Neuron (in vitro differentiated cells): ENCODE results near the gene LRIG1.
"Not testable (repeated sequence)": the region's sequence is repeated elsewhere in the genome, so short reads cannot be mapped to it uniquely, and the experiment has no call there.

Experiments used
- H2AFZ ChIP-seq: one replicate; pipeline ENCODE4 v1.6.1; 2013; ENCODE audit warnings: low read depth, mild to moderate bottlenecking, inconsistent platforms, low read length, moderate library complexity
- H3K27me3 ChIP-seq: one replicate; pipeline ENCODE4 v1.6.1; 2013; ENCODE audit warnings: low read length; ENCODE audit not compliant: insufficient read depth
- H3K36me3 ChIP-seq: one replicate; pipeline ENCODE4 v1.6.1; 2013; ENCODE audit warnings: low read length; ENCODE audit not compliant: insufficient read depth
- H3K4me1 ChIP-seq: one replicate; pipeline ENCODE4 v1.6.1; 2013; ENCODE audit warnings: low read length; ENCODE audit not compliant: insufficient read depth
- H3K4me3 ChIP-seq: 2 replicates; pipeline ENCODE4 v1.5.1; 2013; ENCODE audit warnings: mild to moderate bottlenecking, low read length, moderate library complexity
- H3K9me3 ChIP-seq: one replicate; pipeline ENCODE4 v1.6.1; 2013; ENCODE audit warnings: low read length

The LRIG1 gene

DNA sequence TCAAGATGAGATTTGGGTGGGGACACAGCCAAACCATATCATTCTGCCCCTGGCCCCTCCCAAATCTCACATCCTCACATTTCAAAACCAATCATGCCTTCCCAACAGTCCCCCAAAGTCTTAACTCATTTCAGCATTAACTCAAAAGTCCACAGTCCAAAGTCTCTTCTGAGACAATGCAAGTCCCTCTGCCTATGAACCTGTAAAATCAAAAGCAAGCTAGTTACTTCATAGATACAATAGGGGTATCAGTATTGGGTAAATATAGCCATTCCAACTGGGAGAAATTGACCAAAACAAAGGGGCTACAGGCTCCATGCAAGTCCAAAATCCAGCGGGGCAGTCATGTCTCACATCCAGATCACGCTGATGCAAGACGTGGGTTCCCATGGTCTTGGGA lies 79.7 kb downstream of the LRIG1 start:
- H3K4me3 ChIP-seq, H2AFZ ChIP-seq, H3K27me3 ChIP-seq: not testable (repeated sequence)
- Histone ChIP-seq H3K36me3 (peaks cover 25% of the 10 kb centered on the region), H3K4me1 (peaks cover 22% of the 10 kb centered on the region), H3K9me3 (peaks cover 21% of the 10 kb centered on the region)

- Histone ChIP-seq H3K9me3 (peaks cover 19% of the 10 kb centered on the region), H3K36me3 (peaks cover 41% of the 10 kb centered on the region), H3K4me1 (peaks cover 22% of the 10 kb centered on the region), H3K27me3 (no peaks in the 10 kb centered on the region), H3K4me3 (peak overlapping the region; percentile 4), H2AFZ (no peak overlapping the region)
Measured at GRCh38 chr3:66419036-66419435, 81.8 kb downstream of the LRIG1 start.

DNA sequence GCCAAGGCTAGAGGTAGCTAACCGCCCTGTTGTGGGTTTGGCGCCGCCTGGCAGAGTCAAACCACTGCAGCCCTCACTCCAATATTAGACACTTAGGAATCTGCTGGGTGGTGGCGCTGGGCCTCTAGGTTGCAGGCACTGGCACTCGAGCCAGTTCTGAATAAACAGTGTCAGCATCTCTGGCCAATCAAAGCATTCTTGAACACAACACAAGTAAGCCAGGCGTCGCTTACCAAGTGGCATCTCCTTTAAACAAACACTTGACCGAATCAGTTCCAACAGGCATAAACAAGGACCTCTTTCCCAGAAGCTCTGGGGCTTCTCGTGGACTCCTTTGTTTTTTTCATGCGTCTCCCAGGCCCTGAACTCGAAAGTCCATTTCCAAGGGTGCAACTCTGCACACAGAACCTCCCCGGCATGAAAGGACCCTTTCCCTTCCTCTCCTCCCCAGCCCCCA lies 82.3 kb downstream of the LRIG1 start:
- H3K4me3 ChIP-seq, result peak overlapping the region; percentile 4
- H3K4me1 ChIP-seq, result peaks cover 22% of the 10 kb centered on the region
- no peaks in the 10 kb centered on the region for H3K27me3 ChIP-seq
- peaks cover 40% of the 10 kb centered on the region for H3K36me3 ChIP-seq
- H2AFZ ChIP-seq, result no peak overlapping the region
- H3K9me3 ChIP-seq, result peaks cover 13% of the 10 kb centered on the region

GRCh38 chr3:66416556-66417304 lies 84.1 kb downstream of the LRIG1 start:
- Histone ChIP-seq H3K9me3 (peaks cover 9% of the 10 kb centered on the region), H3K36me3 (peaks cover 57% of the 10 kb centered on the region), H3K4me3 (no peak overlapping the region), H2AFZ (no peak overlapping the region), H3K4me1 (peaks cover 22% of the 10 kb centered on the region), H3K27me3 (no peaks in the 10 kb centered on the region)

GRCh38 chr3:66415867-66416428 lies 84.9 kb downstream of the LRIG1 start:
- Histone ChIP-seq H3K36me3 (peaks cover 63% of the 10 kb centered on the region), H2AFZ (no peak overlapping the region), H3K27me3 (no peaks in the 10 kb centered on the region), H3K4me3 (no peak overlapping the region), H3K4me1 (peaks cover 22% of the 10 kb centered on the region), H3K9me3 (peaks cover 6% of the 10 kb centered on the region)

- H3K4me1 ChIP-seq, result peaks cover 22% of the 10 kb centered on the region
- peaks cover 66% of the 10 kb centered on the region for H3K36me3 ChIP-seq
Measured at GRCh38 chr3:66414846-66415245, 86.0 kb downstream of the LRIG1 start.

DNA sequence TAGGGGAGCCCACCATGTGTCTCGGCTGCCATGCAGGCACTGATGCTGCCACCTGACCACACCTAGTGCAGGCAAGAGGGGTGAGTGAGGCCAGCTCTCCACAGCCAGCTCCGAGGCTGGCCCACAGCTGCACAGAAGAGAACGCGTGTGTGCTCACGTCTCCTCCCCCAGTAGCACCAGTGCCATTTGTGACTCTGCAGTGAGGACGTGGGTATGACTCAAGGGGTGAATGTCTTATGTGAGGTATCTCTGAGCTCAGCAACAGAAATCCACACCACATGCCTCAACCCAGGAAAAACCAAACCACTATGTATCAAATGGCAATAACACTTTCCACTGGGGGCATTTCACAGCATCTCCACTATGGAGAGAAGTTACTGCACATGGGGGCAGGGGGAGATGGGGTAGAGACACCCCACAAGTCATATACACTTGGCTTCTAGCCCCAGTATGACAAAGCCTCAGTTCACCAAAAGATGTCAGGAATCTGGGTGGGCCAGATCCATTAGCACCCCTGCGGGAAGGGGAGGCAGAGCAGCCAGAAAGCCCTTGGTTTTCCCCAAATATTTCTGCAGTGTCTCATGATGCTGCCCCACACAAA lies 87.6 kb downstream of the LRIG1 start:
- H3K4me1 ChIP-seq, result peaks cover 8% of the 10 kb centered on the region
- H3K36me3 ChIP-seq, result peaks cover 80% of the 10 kb centered on the region
- H3K27me3 ChIP-seq, result no peaks in the 10 kb centered on the region
- no peaks in the 10 kb centered on the region for H3K9me3 ChIP-seq
- no peak overlapping the region for H3K4me3 ChIP-seq
- no peak overlapping the region for H2AFZ ChIP-seq

More at GRCh38 chr3:66414846-66415245, 86.0 kb downstream of the LRIG1 start:
- Histone ChIP-seq H2AFZ (no peak overlapping the region), H3K4me3 (no peak overlapping the region), H3K9me3 (no peaks in the 10 kb centered on the region), H3K27me3 (no peaks in the 10 kb centered on the region)

DNA sequence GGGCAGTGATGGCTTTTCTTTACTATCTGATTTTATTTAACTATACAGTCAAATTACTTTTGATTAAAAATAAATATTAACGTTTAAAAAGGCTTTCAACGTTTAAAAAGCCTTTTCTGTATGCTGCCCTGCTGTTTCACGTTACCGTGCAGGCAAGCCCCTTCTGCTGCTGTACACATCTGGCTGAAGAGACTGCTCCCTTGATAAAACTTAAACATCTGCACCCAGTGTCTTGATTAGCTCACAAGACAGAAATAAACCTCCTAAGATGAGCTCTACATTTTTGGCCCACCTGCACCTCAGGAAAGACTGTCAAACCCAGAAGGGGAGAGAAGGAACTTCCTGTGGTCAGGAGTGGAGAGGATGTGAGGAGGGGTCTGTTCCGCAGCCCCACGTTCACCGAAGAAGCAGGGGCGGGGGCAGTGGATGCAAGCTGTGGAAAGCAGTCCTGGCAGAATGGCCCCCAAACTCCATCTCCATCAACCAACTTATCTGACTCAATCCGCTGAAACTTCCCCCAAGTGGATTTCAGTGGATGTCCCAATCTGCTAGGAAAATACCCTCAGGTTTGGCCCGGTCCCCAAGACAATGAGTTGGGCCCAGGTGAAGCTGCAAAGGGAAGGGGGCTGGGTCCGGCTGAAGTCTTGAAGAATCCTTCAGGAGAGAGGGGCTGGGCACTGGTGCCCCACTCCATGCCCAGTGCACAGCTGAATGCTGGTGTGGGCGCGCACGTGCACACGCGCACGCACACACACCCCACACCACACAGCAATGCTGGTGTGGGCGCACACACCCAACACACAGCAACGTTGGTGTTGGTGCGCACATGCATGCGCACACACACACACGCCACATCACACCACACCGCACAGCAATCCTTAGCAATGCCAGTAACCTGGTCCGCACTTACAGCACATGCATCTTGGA lies 88.6 kb downstream of the LRIG1 start:
- Histone ChIP-seq H3K27me3 (no peaks in the 10 kb centered on the region), H3K36me3 (peaks cover 91% of the 10 kb centered on the region), H3K4me1 (no peaks in the 10 kb centered on the region), H3K4me3 (no peak overlapping the region), H3K9me3 (no peaks in the 10 kb centered on the region), H2AFZ (no peak overlapping the region)

DNA sequence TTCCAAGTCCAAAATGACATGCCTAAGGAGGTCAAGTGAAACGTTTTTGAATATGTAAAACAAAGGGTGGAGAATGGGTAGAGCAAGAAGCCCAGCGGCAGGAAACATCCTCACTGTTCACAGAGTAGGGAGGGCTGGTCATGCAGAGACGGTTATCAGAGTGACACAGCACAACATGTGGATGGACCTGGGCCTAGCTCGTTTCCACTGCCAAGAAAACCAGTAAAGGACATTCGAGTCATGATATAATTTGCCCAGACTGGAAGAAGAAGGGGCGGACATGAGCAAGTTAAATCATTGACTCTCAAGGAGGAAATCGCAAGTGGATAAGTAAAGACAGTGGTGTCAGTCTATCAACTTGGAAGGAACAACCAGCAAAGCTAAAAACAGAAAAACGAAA lies 89.3 kb downstream of the LRIG1 start:
- H3K36me3 ChIP-seq, result peaks cover 92% of the 10 kb centered on the region
- H3K27me3 ChIP-seq, result no peaks in the 10 kb centered on the region
- no peaks in the 10 kb centered on the region for H3K9me3 ChIP-seq
- H3K4me3 ChIP-seq, result no peak overlapping the region
- no peaks in the 10 kb centered on the region for H3K4me1 ChIP-seq
- no peak overlapping the region for H2AFZ ChIP-seq

- Histone ChIP-seq H3K4me1 (no peaks in the 10 kb centered on the region), H2AFZ (no peak overlapping the region), H3K36me3 (peaks cover 92% of the 10 kb centered on the region), H3K9me3 (no peaks in the 10 kb centered on the region), H3K4me3 (no peak overlapping the region), H3K27me3 (no peaks in the 10 kb centered on the region)
Measured at GRCh38 chr3:66410976-66411375, 89.8 kb downstream of the LRIG1 start.

DNA sequence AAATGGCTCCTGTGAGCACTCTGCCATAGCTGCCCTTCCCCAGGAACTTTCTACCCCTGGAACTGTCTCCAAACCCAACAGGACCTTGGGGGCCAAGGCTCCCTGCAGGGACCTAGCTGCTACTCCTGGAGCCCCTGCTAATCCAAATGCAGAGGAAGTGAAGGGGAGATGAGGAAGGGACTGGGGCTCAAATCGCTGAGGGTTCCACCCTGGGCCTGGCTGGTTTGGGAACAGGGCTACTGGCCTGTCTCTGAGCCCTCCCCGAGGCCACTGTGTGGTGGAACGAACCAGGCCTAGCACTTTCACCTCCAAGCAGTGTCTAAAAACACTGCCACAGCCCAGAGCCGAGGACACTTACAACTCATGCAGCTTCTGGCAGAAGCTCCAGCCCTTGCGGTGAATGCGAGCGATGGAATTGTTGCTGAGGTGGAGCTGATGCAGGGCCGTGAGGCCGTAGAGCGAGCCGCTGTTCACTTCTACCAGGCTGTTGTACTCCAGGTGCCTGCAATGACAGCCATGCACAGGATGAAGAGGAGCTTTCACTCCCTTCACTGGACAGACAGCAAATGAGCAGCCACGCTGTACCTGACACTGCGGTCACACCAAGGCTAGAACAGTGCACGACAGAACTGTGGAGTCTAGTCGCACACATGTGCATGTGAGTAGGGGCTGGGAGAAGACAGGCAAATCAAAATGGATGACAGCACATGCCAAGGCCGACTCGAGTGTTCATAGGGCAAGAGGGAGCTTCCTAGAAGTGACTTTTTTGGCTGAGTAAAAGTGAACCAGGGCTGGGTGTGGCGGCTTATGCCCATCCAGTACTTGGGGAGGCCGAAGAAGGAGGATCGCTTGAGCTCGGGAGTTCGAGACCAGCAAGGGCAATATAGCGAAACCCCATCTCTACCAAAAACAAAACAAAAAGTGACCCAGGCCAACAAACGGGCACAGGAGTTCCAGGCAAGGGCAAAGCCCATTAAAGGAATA lies 90.8 kb downstream of the LRIG1 start:
- H2AFZ ChIP-seq, result no peak overlapping the region
- peaks cover 2% of the 10 kb centered on the region for H3K4me1 ChIP-seq
- no peaks in the 10 kb centered on the region for H3K9me3 ChIP-seq
- H3K36me3 ChIP-seq, result peaks cover 92% of the 10 kb centered on the region
- H3K27me3 ChIP-seq, result no peaks in the 10 kb centered on the region
- H3K4me3 ChIP-seq, result no peak overlapping the region
